ENCODE data around the gene TRAPPC10.

The TRAPPC10 gene

DNA sequence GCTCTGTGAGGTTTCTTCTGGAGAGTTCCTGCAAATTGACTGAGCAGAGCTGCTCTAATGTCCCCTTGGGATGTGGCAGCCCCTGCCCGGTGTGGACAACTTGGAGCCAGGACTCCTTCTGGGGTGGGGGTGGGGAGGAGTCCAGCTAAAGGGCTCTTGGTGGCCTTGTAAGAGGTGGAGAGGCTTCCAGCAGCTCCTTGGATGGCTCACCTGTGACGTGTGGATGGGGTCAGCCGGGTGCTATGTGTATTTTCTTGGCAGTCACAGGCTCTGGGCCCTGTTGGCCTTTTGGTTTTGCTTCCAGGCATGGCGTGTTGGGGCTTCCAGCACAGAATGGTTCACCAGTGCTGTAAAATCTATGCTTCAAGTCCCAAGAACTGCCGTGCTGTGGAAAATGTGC, 38.2 kb downstream of the TRAPPC10 start:
- H3F3A ChIP-seq (ENCODE audit: low read depth): no peaks in the 10 kb centered on the region
- H3K4me1 ChIP-seq (ENCODE audit: insufficient read depth, low read length, poor library complexity, severe bottlenecking): no peaks in the 10 kb centered on the region
- H2AFZ ChIP-seq (ENCODE audit: low read length): no peak overlapping the region
- TF ChIP-seq CTCF (conservative IDR thresholded peaks at IDR 0.05; ENCODE audit: low read length): no peak
- no peak for TF ChIP-seq EZH2phosphoT487 (IDR thresholded peaks at IDR 0.05; ENCODE audit: borderline replicate concordance)
- no peaks in the 10 kb centered on the region for H3K27me3 ChIP-seq (ENCODE audit: insufficient read depth, low read length, poor library complexity, severe bottlenecking)
- H3K9ac ChIP-seq (ENCODE audit: low read depth, low read length, poor library complexity, severe bottlenecking): no peak overlapping the region
- peaks cover 4% of the 10 kb centered on the region for H4K20me1 ChIP-seq (ENCODE audit: insufficient read depth, low read length, poor library complexity, severe bottlenecking)
- H3K9me3 ChIP-seq (ENCODE audit: insufficient read depth, low read depth, low read length): no peaks in the 10 kb centered on the region
- no peak overlapping the region for H3K4me2 ChIP-seq (ENCODE audit: low read depth, low read length, poor library complexity, severe bottlenecking)
- H3K36me3 ChIP-seq (ENCODE audit: insufficient read depth, low read length): peaks cover 55% of the 10 kb centered on the region; the same call in 1 of the 2 replicates
- no peak overlapping the region for H3K4me3 ChIP-seq (ENCODE audit: low read length, poor library complexity, severe bottlenecking)
- H3K9me2 ChIP-seq (replicated peaks; ENCODE audit: low read depth, low read length): no peaks in the 10 kb centered on the region
- peaks cover 47% of the 10 kb centered on the region for H3K79me2 ChIP-seq (ENCODE audit: insufficient read depth, low read length)

DNA sequence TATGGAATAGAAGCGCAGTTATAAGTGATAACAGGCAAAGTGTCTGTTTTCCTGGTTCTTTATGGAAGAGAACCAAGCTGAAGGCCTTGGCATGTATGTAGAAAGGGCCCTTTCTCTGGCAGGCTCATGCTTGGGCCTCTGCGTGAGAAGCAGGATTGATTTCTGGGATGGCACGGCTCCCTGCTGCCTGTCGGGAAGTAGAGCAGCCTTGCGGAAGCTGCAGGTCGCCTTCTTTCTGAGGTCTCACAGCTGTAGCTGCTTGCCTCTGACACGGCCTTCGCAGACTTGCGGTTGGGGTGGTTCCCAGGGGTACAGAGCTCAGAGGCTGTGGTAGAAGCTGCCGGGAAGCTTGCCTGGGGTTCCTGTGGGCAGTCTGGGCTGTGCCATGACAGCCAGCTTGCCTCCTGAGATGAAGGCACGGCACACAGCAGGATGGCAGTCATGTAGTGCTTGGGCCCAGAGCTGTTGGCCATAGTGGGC, 39.4 kb downstream of the TRAPPC10 start:
- no peaks in the 10 kb centered on the region for H3K9me3 ChIP-seq (ENCODE audit: insufficient read depth, low read depth, low read length)
- H3K79me2 ChIP-seq (ENCODE audit: insufficient read depth, low read length): peaks cover 44% of the 10 kb centered on the region
- no peaks in the 10 kb centered on the region for H3K27me3 ChIP-seq (ENCODE audit: insufficient read depth, low read length, poor library complexity, severe bottlenecking)
- no peaks in the 10 kb centered on the region for H3F3A ChIP-seq (ENCODE audit: low read depth)
- no peak overlapping the region for H3K4me3 ChIP-seq (ENCODE audit: low read length, poor library complexity, severe bottlenecking)
- H3K9me2 ChIP-seq (replicated peaks; ENCODE audit: low read depth, low read length): no peaks in the 10 kb centered on the region
- TF ChIP-seq EZH2phosphoT487 (IDR thresholded peaks at IDR 0.05; ENCODE audit: borderline replicate concordance) (no peak), CTCF (conservative IDR thresholded peaks at IDR 0.05; ENCODE audit: low read length) (no peak)
- H3K9ac ChIP-seq (ENCODE audit: low read depth, low read length, poor library complexity, severe bottlenecking): no peak overlapping the region
- H4K20me1 ChIP-seq (ENCODE audit: insufficient read depth, low read length, poor library complexity, severe bottlenecking): peaks cover 4% of the 10 kb centered on the region
- H3K36me3 ChIP-seq (ENCODE audit: insufficient read depth, low read length): peaks cover 62% of the 10 kb centered on the region; the same call in 1 of the 2 replicates
- no peak overlapping the region for H3K4me2 ChIP-seq (ENCODE audit: low read depth, low read length, poor library complexity, severe bottlenecking)
- no peak overlapping the region for H2AFZ ChIP-seq (ENCODE audit: low read length)
- H3K4me1 ChIP-seq (ENCODE audit: insufficient read depth, low read length, poor library complexity, severe bottlenecking): no peaks in the 10 kb centered on the region

DNA sequence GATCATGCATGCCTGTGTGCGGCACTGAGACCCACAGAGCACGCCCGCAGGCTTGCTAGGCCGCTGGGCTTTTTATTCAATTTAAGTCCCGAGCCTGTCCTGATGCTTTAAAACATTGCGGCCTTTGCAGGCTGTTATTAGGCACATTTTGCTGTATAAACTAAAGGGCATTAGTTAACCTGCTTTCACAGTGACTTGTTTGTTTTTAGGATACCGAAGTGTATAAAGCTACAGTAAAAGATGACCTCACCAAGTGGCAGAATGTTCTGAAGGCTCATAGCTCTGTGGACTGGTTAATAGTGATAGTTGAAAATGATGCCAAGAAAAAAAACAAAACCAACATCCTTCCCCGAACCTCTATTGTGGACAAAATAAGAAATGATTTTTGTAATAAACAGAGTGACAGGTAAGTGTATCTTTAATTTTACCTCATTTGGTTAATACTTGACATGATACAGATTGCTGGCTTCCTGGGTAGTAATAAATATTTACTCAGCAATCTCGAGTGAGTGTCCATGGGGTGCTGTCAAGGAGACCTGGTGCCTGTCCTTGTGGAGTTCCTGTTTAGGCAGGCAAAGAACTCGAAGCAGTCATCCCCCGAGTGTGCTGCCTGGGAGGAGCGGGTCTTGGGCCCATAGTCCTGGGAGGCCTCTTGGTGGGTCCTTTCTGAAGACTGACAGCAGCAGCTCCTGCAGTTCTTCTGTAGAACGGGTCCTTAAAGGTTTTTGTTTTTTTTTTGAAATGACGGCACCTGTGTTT, 40.1 kb downstream of the TRAPPC10 start:
- Histone ChIP-seq H3K4me1 (ENCODE audit: insufficient read depth, low read length, poor library complexity, severe bottlenecking) (no peaks in the 10 kb centered on the region), H3K36me3 (ENCODE audit: insufficient read depth, low read length) (peaks cover 69% of the 10 kb centered on the region; the same call in 1 of the 2 replicates), H3F3A (ENCODE audit: low read depth) (no peaks in the 10 kb centered on the region), H3K9ac (ENCODE audit: low read depth, low read length, poor library complexity, severe bottlenecking) (no peak overlapping the region), H3K4me2 (ENCODE audit: low read depth, low read length, poor library complexity, severe bottlenecking) (no peak overlapping the region), H3K27me3 (ENCODE audit: insufficient read depth, low read length, poor library complexity, severe bottlenecking) (no peaks in the 10 kb centered on the region), H4K20me1 (ENCODE audit: insufficient read depth, low read length, poor library complexity, severe bottlenecking) (peaks cover 4% of the 10 kb centered on the region), H3K4me3 (ENCODE audit: low read length, poor library complexity, severe bottlenecking) (no peak overlapping the region), H3K79me2 (ENCODE audit: insufficient read depth, low read length) (peaks cover 44% of the 10 kb centered on the region), H3K9me2 (replicated peaks; ENCODE audit: low read depth, low read length) (no peaks in the 10 kb centered on the region), H3K9me3 (ENCODE audit: insufficient read depth, low read depth, low read length) (no peaks in the 10 kb centered on the region), H2AFZ (ENCODE audit: low read length) (no peak overlapping the region)
- TF ChIP-seq CTCF (conservative IDR thresholded peaks at IDR 0.05; ENCODE audit: low read length) (no peak), EZH2phosphoT487 (IDR thresholded peaks at IDR 0.05; ENCODE audit: borderline replicate concordance) (no peak)
